Small intestine (tissue), 7 donors: ENCODE results near the gene FBXO38. TPM values are rescaled to one million over a fixed set of nuclear protein-coding genes. Genes with fewer than 3 reads are reported as not detected.

Experiments
- DNase-seq, 2 donors: peaks; one replicate each; pipeline versions ENCODE4 v3.0.0 to v3.0.0-alpha.2; 2013
- FAIRE-seq: peaks from 2 replicates; lab custom pipeline; 2012; peaks lifted over from hg19 to GRCh38; lab: Jason Lieb, UNC
- H3K27ac ChIP-seq, 3 donors: one replicate each; pipeline ENCODE4 v1.5.1; 2013; ENCODE audit warnings: low read length in 2 of 3, mild to moderate bottlenecking in 2 of 3, control low read depth in 1 of 3, inconsistent platforms in 1 of 3, low read depth in 1 of 3, moderate library complexity in 1 of 3
- H3K27me3 ChIP-seq, 3 donors: one replicate each; pipeline ENCODE4 v1.6.1; 2013; ENCODE audit warnings: low read length in 3 of 3, inconsistent platforms in 1 of 3; ENCODE audit not compliant: control insufficient read depth in 3 of 3, insufficient read depth in 3 of 3
- H3K36me3 ChIP-seq, 3 donors: one replicate each; pipeline ENCODE4 v1.6.1; 2013; ENCODE audit warnings: low read length in 3 of 3, inconsistent platforms in 1 of 3, low read depth in 1 of 3, mild to moderate bottlenecking in 1 of 3, moderate library complexity in 1 of 3; ENCODE audit not compliant: control insufficient read depth in 3 of 3, insufficient read depth in 2 of 3
- H3K4me1 ChIP-seq, 3 donors: one replicate each; pipeline ENCODE4 v1.6.1; 2013; ENCODE audit warnings: low read length in 2 of 3, inconsistent platforms in 1 of 3, low read depth in 1 of 3, mild to moderate bottlenecking in 1 of 3, moderate library complexity in 1 of 3; ENCODE audit not compliant: control insufficient read depth in 3 of 3, insufficient read depth in 2 of 3
- H3K4me3 ChIP-seq, 3 donors: one replicate each; pipeline ENCODE4 v1.5.1; 2013; ENCODE audit warnings: low read length in 3 of 3, control low read depth in 1 of 3, inconsistent platforms in 1 of 3, low read depth in 1 of 3, mild to moderate bottlenecking in 1 of 3, moderate library complexity in 1 of 3
- H3K9me3 ChIP-seq, 2 donors: one replicate each; pipeline ENCODE4 v1.6.1; 2013; ENCODE audit warnings: low read depth in 1 of 2, low read length in 1 of 2; ENCODE audit not compliant: control insufficient read depth in 2 of 2, insufficient read depth in 1 of 2
- WGBS, 3 donors: extraction: QIAGEN DNeasy Blood & Tissue Kit; methylation state at CpG; one replicate each; pipeline ENCODE4 v1.1.7; 2013; 5-methylcytosine and 5-hydroxymethylcytosine counted together
- polyA plus RNA-seq, 4 donors: library from polyadenylated mRNA; stranded (reverse) in 3 of 4; unstranded in 1 of 4; fragments of 200-250 nt in 3 of 4; fragments of 120-200 nt in 1 of 4; gene quantifications; one replicate each; pipeline versions ENCODE4 v1.2.1 to v1.2.3, GENCODE V29; 2013
- donor health status: healthy with polysubstance abuse.
- donor health status: control.
- donor health status: control.
- donor health status: Bipolar disorder and iron deficiency.
- donor health status: healthy.

FBXO38 gene
- polyA plus RNA-seq, 4 donors = 13.5 to 38.8 (median 15.2) TPM

DNA sequence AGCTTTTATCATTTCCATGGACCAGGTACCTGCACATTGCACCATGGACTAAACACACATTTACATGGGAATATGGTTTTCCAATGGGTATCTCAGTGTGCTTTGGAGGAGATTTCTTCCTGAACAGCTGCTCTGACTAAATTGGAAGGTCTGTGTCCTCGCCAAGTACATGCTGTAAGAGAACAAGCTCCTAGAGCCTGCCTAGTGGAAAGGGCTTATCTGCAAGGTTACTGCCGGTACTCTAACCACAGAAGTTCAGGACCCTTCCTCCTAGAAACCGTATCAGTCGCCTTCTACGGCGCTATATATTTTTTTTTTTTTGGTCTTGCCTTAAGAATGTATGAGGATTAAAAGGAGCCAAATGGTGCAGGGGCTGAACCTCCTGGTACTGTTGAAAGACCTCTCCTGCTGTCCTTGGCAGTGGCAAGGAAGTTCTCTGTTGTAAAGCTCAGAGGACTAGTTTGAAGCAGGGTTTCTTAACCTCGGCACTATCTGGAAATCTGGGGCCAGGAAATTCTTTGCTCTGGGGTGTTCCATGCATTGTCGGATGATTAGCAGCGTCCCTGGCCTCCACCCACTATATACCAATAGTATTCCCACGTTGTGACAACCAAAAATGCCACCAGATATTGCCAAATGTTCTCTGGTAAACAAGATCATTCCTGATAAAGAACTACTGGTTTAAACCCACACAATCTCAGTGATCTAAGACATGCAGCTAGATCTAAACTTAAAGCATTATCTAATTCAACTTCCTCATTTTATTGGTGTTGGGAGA is 107.4 kb downstream of the FBXO38 start:
- H3K9me3 ChIP-seq = no peaks in the 10 kb centered on the region
- no peak for DNase-seq
- H3K4me1 ChIP-seq = peaks cover 0 to 7% (median 0%) of the 10 kb centered on the region in 3 donors
- FAIRE-seq = no peak
- no peak overlapping the region for H3K27ac ChIP-seq
- H3K27me3 ChIP-seq = no peaks in the 10 kb centered on the region
- no peaks in the 10 kb centered on the region for H3K36me3 ChIP-seq
- WGBS, 3 donors = 63 to 71% (median 64%) methylated on average over 10 of the region's 10 CpGs
- H3K4me3 ChIP-seq = no peak overlapping the region

DNA sequence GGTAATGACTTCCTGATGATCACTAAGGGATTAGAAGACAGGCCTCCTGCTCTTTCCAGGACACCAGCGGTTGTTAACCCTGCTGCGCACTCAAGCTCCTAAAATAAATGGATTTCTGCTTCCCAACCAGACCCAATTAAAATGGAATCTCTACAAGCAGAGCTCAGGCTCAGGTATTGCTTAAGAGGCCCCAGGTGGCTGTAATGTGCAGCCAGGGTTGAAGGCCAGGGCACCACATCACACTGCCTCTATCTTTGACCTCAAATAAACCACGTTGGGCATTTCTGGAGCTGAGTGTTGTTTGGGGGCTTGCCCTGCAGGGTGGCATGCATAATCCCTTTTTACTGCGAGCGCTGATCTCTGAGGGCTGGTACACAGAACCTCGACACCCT is 108.0 kb downstream of the FBXO38 start:
- DNase-seq = peak in 1 of 2 donors; percentile 20
- Histone ChIP-seq H3K36me3 (no peaks in the 10 kb centered on the region), H3K27ac (no peak overlapping the region), H3K4me3 (no peak overlapping the region), H3K4me1 (peaks cover 0 to 7% (median 0%) of the 10 kb centered on the region in 3 donors), H3K27me3 (no peaks in the 10 kb centered on the region), H3K9me3 (no peaks in the 10 kb centered on the region)
- FAIRE-seq = no peak
- 62 to 78% (median 77%) methylated on average over 6 of the region's 6 CpGs for WGBS, 3 donors

DNA sequence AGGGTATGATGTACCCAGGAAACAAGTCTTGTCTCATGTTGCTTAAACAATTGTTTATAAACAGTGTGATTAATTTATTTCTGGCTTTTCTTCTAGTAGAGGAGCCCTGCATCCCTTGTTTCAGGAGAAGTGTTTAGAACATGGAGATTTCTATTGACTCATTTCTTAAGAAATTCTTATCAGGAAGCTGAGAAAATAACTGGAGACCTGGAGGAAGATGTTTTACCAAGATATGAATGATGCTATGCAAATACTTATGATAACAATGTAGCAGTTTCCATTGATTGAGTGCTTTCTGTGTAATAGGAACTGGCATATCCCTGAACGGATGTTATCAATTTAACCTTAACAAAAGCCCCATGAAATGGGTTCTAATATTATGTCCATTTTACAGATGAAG is 108.6 kb downstream of the FBXO38 start:
- WGBS, 3 donors = 88 to 96% (median 89%) methylated on average over 1 of the region's 1 CpG
- FAIRE-seq (no peak), DNase-seq (no peak)
- no peak overlapping the region for H3K27ac ChIP-seq
- H3K27me3 ChIP-seq = no peaks in the 10 kb centered on the region
- H3K4me3 ChIP-seq = no peak overlapping the region
- H3K4me1 ChIP-seq = peaks cover 0 to 7% (median 0%) of the 10 kb centered on the region in 3 donors
- no peaks in the 10 kb centered on the region for H3K36me3 ChIP-seq
- no peaks in the 10 kb centered on the region for H3K9me3 ChIP-seq

Other genes with a start within 250 kb of the FBXO38 start
- not detected for gene SPINK14, start 215.4 kb upstream of the FBXO38 start, polyA plus RNA-seq
- not detected for gene SPINK6, start 180.9 kb upstream of the FBXO38 start, polyA plus RNA-seq
- under 1 TPM in 1 of 4 donors, not detected in 3; 0.09 TPM for gene MARCOL, start 145.4 kb upstream of the FBXO38 start, polyA plus RNA-seq
- under 1 TPM in 1 of 4 donors, not detected in 3; 0.18 TPM for gene SPINK13, start 115.2 kb upstream of the FBXO38 start, polyA plus RNA-seq
- gene SPINK7, start 71.5 kb upstream of the FBXO38 start, polyA plus RNA-seq = under 1 TPM in 2 of 4 donors, not detected in 2; 0.32 to 0.43 TPM
- under 1 TPM in 1 of 4 donors, not detected in 3; 0.13 TPM for gene SPINK9, start 48.4 kb upstream of the FBXO38 start, polyA plus RNA-seq